ENCODE results near the gene SNX18.

The SNX18 gene

DNA sequence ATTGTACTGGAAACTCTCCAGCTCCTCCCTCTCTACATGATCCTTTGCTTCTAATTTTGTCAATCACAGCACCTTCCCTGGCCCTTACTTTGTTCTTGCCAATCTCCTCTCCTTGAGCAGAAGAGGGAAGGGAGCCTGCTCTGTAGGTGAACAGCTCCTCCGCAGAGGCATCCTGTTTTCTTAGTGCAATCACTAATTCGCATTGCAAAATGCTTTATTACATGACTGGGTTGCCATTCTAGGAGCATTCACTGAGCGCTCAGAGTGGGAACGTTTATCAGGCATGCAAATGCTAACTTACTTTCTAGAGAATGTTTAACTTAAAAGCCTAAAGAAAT, 416 bp upstream of the SNX18 start:
- no peaks in the 10 kb centered on the region for H3K9me2 ChIP-seq (replicated peaks; ENCODE audit: control insufficient read depth, low read length)
- no peaks in the 10 kb centered on the region for H3K36me3 ChIP-seq (ENCODE audit: control insufficient read depth, low read length)
- H3F3A ChIP-seq (ENCODE audit: control insufficient read depth, insufficient read depth): no peaks in the 10 kb centered on the region
- H3K9me3 ChIP-seq (ENCODE audit: control insufficient read depth, insufficient read depth, low read length): no peaks in the 10 kb centered on the region
- peak overlapping the region; percentile 28; the same call in 1 of the 2 replicates for H3K4me3 ChIP-seq (ENCODE audit: low read length)
- H3K79me2 ChIP-seq (ENCODE audit: control insufficient read depth, low read length): peaks cover 2% of the 10 kb centered on the region
- H3K27ac ChIP-seq (ENCODE audit: low read depth, low read length): no peak overlapping the region
- peaks cover 29% of the 10 kb centered on the region for H3K4me1 ChIP-seq (ENCODE audit: control insufficient read depth, low read length)
- peak overlapping the region; percentile 47 for H3K4me2 ChIP-seq (ENCODE audit: low read length)
- no peak for TF ChIP-seq EZH2phosphoT487 (IDR thresholded peaks at IDR 0.05; ENCODE audit: borderline replicate concordance, low read length)
- TF ChIP-seq, protein P1, sequence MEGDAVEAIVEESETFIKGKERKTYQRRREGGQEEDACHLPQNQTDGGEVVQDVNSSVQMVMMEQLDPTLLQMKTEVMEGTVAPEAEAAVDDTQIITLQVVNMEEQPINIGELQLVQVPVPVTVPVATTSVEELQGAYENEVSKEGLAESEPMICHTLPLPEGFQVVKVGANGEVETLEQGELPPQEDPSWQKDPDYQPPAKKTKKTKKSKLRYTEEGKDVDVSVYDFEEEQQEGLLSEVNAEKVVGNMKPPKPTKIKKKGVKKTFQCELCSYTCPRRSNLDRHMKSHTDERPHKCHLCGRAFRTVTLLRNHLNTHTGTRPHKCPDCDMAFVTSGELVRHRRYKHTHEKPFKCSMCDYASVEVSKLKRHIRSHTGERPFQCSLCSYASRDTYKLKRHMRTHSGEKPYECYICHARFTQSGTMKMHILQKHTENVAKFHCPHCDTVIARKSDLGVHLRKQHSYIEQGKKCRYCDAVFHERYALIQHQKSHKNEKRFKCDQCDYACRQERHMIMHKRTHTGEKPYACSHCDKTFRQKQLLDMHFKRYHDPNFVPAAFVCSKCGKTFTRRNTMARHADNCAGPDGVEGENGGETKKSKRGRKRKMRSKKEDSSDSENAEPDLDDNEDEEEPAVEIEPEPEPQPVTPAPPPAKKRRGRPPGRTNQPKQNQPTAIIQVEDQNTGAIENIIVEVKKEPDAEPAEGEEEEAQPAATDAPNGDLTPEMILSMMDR (IDR thresholded peaks at IDR 0.05; ENCODE audit: low read depth, low read length, poor library complexity, severe bottlenecking): no peak
- no peaks in the 10 kb centered on the region for H4K20me1 ChIP-seq (ENCODE audit: control insufficient read depth, insufficient read depth, low read depth, low read length)
- H3K27me3 ChIP-seq (ENCODE audit: control insufficient read depth, low read length): no peaks in the 10 kb centered on the region

DNA sequence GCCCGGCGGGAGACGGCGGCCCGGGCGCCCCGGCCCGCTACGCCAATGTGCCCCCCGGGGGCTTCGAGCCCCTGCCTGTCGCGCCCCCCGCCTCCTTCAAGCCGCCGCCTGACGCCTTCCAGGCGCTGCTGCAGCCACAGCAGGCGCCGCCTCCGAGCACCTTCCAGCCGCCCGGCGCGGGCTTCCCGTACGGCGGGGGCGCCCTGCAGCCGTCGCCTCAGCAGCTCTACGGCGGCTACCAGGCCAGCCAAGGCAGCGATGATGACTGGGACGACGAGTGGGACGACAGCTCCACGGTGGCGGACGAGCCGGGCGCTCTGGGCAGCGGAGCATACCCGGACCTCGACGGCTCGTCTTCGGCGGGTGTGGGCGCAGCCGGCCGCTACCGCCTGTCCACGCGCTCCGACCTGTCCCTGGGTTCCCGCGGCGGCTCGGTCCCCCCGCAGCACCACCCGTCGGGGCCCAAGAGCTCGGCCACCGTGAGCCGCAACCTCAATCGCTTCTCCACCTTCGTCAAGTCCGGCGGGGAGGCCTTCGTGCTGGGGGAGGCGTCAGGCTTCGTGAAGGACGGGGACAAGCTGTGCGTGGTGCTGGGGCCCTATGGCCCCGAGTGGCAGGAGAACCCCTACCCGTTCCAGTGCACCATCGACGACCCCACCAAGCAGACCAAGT, 723 bp downstream of the SNX18 start:
- H3K9me3 ChIP-seq (ENCODE audit: control insufficient read depth, insufficient read depth, low read length): no peaks in the 10 kb centered on the region
- no peaks in the 10 kb centered on the region for H3K9me2 ChIP-seq (replicated peaks; ENCODE audit: control insufficient read depth, low read length)
- no peaks in the 10 kb centered on the region for H4K20me1 ChIP-seq (ENCODE audit: control insufficient read depth, insufficient read depth, low read depth, low read length)
- H3K36me3 ChIP-seq (ENCODE audit: control insufficient read depth, low read length): no peaks in the 10 kb centered on the region
- peaks cover 29% of the 10 kb centered on the region for H3K4me1 ChIP-seq (ENCODE audit: control insufficient read depth, low read length)
- H3K27me3 ChIP-seq (ENCODE audit: control insufficient read depth, low read length): no peaks in the 10 kb centered on the region
- H3K4me3 ChIP-seq (ENCODE audit: low read length): peak overlapping the region; percentile 82
- peaks cover 2% of the 10 kb centered on the region for H3K79me2 ChIP-seq (ENCODE audit: control insufficient read depth, low read length)
- peak overlapping the region; percentile 60 for H3K4me2 ChIP-seq (ENCODE audit: low read length)
- H3F3A ChIP-seq (ENCODE audit: control insufficient read depth, insufficient read depth): no peaks in the 10 kb centered on the region
- no peak overlapping the region for H3K27ac ChIP-seq (ENCODE audit: low read depth, low read length)
- TF ChIP-seq, protein P1 (IDR thresholded peaks at IDR 0.05; ENCODE audit: low read depth, low read length, poor library complexity, severe bottlenecking): no peak
- TF ChIP-seq EZH2phosphoT487 (IDR thresholded peaks at IDR 0.05; ENCODE audit: borderline replicate concordance, low read length): no peak

DNA sequence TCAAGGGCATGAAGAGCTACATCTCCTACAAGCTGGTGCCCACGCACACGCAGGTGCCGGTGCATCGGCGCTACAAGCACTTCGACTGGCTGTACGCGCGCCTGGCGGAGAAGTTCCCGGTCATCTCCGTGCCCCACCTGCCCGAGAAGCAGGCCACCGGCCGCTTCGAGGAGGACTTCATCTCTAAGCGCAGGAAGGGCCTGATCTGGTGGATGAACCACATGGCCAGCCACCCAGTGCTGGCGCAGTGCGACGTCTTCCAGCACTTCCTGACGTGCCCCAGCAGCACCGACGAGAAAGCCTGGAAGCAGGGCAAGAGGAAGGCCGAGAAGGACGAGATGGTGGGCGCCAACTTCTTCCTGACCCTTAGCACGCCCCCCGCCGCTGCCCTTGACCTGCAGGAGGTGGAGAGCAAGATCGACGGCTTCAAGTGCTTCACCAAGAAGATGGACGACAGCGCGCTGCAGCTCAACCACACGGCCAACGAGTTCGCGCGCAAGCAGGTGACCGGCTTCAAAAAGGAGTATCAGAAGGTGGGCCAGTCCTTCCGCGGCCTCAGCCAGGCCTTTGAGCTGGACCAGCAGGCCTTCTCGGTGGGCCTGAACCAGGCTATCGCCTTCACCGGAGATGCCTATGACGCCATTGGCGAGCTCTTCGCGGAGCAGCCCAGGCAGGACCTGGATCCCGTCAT, 1.4 kb downstream of the SNX18 start:
- Histone ChIP-seq H3K4me1 (ENCODE audit: control insufficient read depth, low read length) (peaks cover 29% of the 10 kb centered on the region), H3F3A (ENCODE audit: control insufficient read depth, insufficient read depth) (no peaks in the 10 kb centered on the region), H3K36me3 (ENCODE audit: control insufficient read depth, low read length) (no peaks in the 10 kb centered on the region), H3K79me2 (ENCODE audit: control insufficient read depth, low read length) (peaks cover 2% of the 10 kb centered on the region), H3K9me2 (replicated peaks; ENCODE audit: control insufficient read depth, low read length) (no peaks in the 10 kb centered on the region), H3K4me3 (ENCODE audit: low read length) (peak overlapping the region; percentile 82), H4K20me1 (ENCODE audit: control insufficient read depth, insufficient read depth, low read depth, low read length) (no peaks in the 10 kb centered on the region), H3K4me2 (ENCODE audit: low read length) (peak overlapping the region; percentile 60), H3K9me3 (ENCODE audit: control insufficient read depth, insufficient read depth, low read length) (no peaks in the 10 kb centered on the region), H3K27me3 (ENCODE audit: control insufficient read depth, low read length) (no peaks in the 10 kb centered on the region), H3K27ac (ENCODE audit: low read depth, low read length) (no peak overlapping the region)
- TF ChIP-seq, protein P1 (IDR thresholded peaks at IDR 0.05; ENCODE audit: low read depth, low read length, poor library complexity, severe bottlenecking): no peak
- no peak for TF ChIP-seq EZH2phosphoT487 (IDR thresholded peaks at IDR 0.05; ENCODE audit: borderline replicate concordance, low read length)

All from DOHH2 (cell line).